Central memory CD8-positive, alpha-beta T cell (primary cell): Measurements from ENCODE around the gene CPHXL2.

Experiments
- ATAC-seq: fragments of 150-1000 bp; cut with Tn5 transposase; replicated peaks from 2 replicates; pipeline ENCODE4 v1.10.0; 2022; ENCODE audit warnings: mild to moderate bottlenecking, moderate FRiP score, moderate number of reproducible peaks; ENCODE audit not compliant: poor library complexity, severe bottlenecking; ENCODE audit errors: extremely low read depth
- DNase-seq, 2 donors: peaks; one replicate each; pipeline ENCODE4 v3.0.0; 2021; ENCODE audit warnings: low spot score in 2 of 2
- H3K27ac Mint-ChIP-seq: one replicate; pipeline ENCODE4 v1.8.0; 2022; ENCODE audit warnings: low read depth, mild to moderate bottlenecking, moderate library complexity, mixed read lengths
- H3K27me3 Mint-ChIP-seq: one replicate; pipeline ENCODE4 v1.8.0; 2022; ENCODE audit warnings: mixed read lengths
- H3K36me3 Mint-ChIP-seq: one replicate; pipeline ENCODE4 v1.8.0; 2022; ENCODE audit warnings: mild to moderate bottlenecking, moderate library complexity, mixed read lengths; ENCODE audit not compliant: insufficient read depth
- H3K4me1 Mint-ChIP-seq: one replicate; pipeline ENCODE4 v1.8.0; 2022; ENCODE audit warnings: mixed read lengths
- H3K4me3 Mint-ChIP-seq: one replicate; pipeline ENCODE4 v1.8.0; 2022; ENCODE audit warnings: mild to moderate bottlenecking, moderate library complexity, mixed read lengths
- H3K9me3 Mint-ChIP-seq: one replicate; pipeline ENCODE4 v1.8.0; 2022; ENCODE audit warnings: mixed read lengths

CPHXL2 gene

DNA sequence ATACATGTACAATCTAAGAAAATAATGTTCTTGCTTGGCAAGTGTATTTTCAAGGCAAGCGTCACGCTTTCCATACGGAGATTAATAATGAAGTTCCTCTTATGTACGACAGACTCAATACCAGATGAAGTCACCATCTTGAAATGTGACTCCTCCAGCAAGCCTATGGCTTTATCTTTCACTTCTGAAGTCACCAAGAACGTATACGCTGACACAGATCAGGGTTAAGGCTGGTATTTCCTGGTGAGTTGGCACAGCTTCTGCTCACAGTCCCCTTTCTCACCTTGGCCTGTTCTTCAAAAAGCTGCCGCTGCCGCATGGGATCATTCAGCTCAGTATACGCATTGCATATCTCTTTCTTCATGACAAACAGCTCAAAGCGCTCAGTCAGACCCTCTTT, 47.7 kb downstream of the CPHXL2 start:
- peaks cover 33% of the 10 kb centered on the region for H3K4me1 Mint-ChIP-seq
- ATAC-seq: no peak
- H3K9me3 Mint-ChIP-seq: no peaks in the 10 kb centered on the region
- no peak for DNase-seq
- H3K27me3 Mint-ChIP-seq: no peaks in the 10 kb centered on the region
- peak overlapping the region; percentile 33 for H3K4me3 Mint-ChIP-seq
- peaks cover 62% of the 10 kb centered on the region for H3K36me3 Mint-ChIP-seq
- H3K27ac Mint-ChIP-seq: peak overlapping the region; percentile 74

DNA sequence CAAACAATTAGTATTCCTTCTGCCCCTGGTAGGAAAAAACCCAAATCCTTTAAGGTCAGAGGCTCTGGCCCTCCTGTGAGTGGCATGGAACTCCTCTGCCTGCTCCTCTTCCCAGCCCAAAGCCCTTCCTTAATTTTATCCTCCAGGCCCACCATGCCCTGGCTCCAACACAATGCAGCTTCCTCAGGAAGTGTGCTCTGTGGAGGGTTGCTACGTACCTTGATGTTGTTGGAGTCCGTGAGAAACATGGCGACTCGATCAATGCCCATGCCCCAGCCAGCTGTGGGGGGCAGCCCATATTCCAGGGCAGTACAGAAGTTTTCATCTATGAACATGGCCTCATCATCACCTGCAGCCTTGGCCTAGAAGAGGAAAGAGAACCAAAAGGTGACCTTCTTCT, 48.5 kb downstream of the CPHXL2 start:
- H3K27ac Mint-ChIP-seq: peak overlapping the region; percentile 77
- no peaks in the 10 kb centered on the region for H3K27me3 Mint-ChIP-seq
- H3K9me3 Mint-ChIP-seq: no peaks in the 10 kb centered on the region
- peak overlapping the region; percentile 2 for H3K4me3 Mint-ChIP-seq
- ATAC-seq (no peak), DNase-seq (no peak)
- H3K4me1 Mint-ChIP-seq: peaks cover 37% of the 10 kb centered on the region
- H3K36me3 Mint-ChIP-seq: peaks cover 56% of the 10 kb centered on the region

DNA sequence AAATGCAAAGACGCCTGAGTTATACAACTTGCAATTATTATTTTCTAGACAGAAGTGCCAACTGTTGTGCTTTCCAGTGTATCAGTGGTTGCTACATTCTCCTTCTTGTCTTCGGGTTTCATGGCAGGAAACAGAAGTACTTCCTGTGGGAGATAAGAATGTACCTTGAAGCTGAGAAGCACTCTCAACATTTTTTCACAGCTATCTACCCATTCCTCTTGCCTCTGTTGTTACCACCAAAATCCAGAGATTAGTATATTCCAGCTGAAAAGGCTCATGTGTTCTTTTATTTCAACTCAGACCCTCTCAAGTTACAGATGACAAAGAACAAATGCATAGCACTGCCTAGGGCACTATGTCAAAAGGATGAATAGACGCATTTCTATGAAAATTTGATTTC, 49.0 kb downstream of the CPHXL2 start:
- H3K27ac Mint-ChIP-seq: peak overlapping the region; percentile 77
- H3K9me3 Mint-ChIP-seq: no peaks in the 10 kb centered on the region
- H3K36me3 Mint-ChIP-seq: peaks cover 58% of the 10 kb centered on the region
- no peaks in the 10 kb centered on the region for H3K27me3 Mint-ChIP-seq
- no peak for DNase-seq
- H3K4me3 Mint-ChIP-seq: peak overlapping the region; percentile 2
- no peak for ATAC-seq
- H3K4me1 Mint-ChIP-seq: peaks cover 42% of the 10 kb centered on the region

DNA sequence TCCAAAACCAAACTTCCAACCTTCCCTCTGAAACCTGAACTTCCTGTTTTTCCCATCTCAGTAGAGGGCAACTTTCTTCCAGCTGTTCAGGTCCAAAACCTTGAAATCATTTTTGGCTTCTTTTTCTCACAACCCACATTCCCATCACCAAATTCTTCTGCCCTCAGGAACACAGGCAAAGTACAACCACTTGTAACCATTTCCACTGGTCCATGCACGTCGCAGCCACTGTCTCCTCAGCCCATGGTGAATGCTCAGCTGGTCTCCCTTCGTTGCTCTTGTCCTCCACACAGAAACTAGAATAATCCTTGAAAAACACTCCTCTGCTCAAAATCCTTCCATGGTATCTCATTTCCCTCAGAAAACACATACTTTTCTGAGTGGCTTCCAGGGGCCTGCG, 50.0 kb downstream of the CPHXL2 start:
- DNase-seq (no peak), ATAC-seq (no peak)
- Mint-ChIP-seq H3K4me1 (peaks cover 45% of the 10 kb centered on the region), H3K4me3 (peak overlapping the region; percentile 2), H3K27me3 (no peaks in the 10 kb centered on the region), H3K9me3 (no peaks in the 10 kb centered on the region), H3K36me3 (peaks cover 53% of the 10 kb centered on the region), H3K27ac (peak overlapping the region; percentile 77)

- H3K4me1 Mint-ChIP-seq: peaks cover 63% of the 10 kb centered on the region
- H3K27ac Mint-ChIP-seq: peak overlapping the region; percentile 97
- peak overlapping the region; percentile 2 for H3K4me3 Mint-ChIP-seq
- ATAC-seq (no peak), DNase-seq (no peak)
- H3K27me3 Mint-ChIP-seq: no peaks in the 10 kb centered on the region
- H3K36me3 Mint-ChIP-seq: peaks cover 52% of the 10 kb centered on the region
- H3K9me3 Mint-ChIP-seq: no peaks in the 10 kb centered on the region
Measured at GRCh38 chr16:75624921-75625334, 51.9 kb downstream of the CPHXL2 start.

- DNase-seq (peak; percentile 94 to 97), ATAC-seq (peak; percentile 75)
- H3K27ac Mint-ChIP-seq: peak within 1 kb of the TSS; percentile 97
- no peaks in the 10 kb centered on the region for H3K9me3 Mint-ChIP-seq
- H3K4me3 Mint-ChIP-seq: peak within 1 kb of the TSS; percentile 91
- peaks cover 59% of the 10 kb centered on the region for H3K4me1 Mint-ChIP-seq
- peaks cover 53% of the 10 kb centered on the region for H3K36me3 Mint-ChIP-seq
- H3K27me3 Mint-ChIP-seq: no peaks in the 10 kb centered on the region
Measured at GRCh38 chr16:75622761-75623605, 53.8 kb downstream of the CPHXL2 start, which contains the start of gene ADAT1. Gene ADAT1 (minus strand): TSS chr16:75623281. CDS start chr16:75620799, 2,482 bp downstream.

DNA sequence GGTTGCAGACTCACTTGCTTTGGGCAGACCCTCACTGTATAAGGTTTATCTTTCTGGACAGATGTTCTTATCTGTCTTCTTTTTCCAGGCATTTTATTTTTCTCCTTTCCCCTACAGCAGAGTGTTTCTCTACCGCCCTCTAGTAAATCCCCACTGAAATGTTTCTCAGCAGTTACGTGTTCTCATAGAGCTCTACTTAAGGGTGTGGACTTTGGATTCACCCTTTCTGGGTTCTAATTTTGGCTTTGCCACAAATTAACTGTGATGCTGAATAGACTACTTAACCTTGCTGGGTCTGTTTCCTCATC, 55.7 kb downstream of the CPHXL2 start:
- Mint-ChIP-seq H3K4me1 (peaks cover 58% of the 10 kb centered on the region), H3K36me3 (peaks cover 54% of the 10 kb centered on the region), H3K27me3 (no peaks in the 10 kb centered on the region), H3K27ac (peak overlapping the region; percentile 97), H3K9me3 (no peaks in the 10 kb centered on the region), H3K4me3 (peak overlapping the region; percentile 91)
- DNase-seq (no peak), ATAC-seq (no peak)

GRCh38 chr16:75620326-75621169, 56.3 kb downstream of the CPHXL2 start:
- H3K27me3 Mint-ChIP-seq: no peaks in the 10 kb centered on the region
- peaks cover 64% of the 10 kb centered on the region for H3K4me1 Mint-ChIP-seq
- DNase-seq (peak; percentile 50 to 86), ATAC-seq (peak; percentile 77)
- H3K27ac Mint-ChIP-seq: peak overlapping the region; percentile 97
- H3K4me3 Mint-ChIP-seq: peak overlapping the region; percentile 91
- peaks cover 56% of the 10 kb centered on the region for H3K36me3 Mint-ChIP-seq
- no peaks in the 10 kb centered on the region for H3K9me3 Mint-ChIP-seq

DNA sequence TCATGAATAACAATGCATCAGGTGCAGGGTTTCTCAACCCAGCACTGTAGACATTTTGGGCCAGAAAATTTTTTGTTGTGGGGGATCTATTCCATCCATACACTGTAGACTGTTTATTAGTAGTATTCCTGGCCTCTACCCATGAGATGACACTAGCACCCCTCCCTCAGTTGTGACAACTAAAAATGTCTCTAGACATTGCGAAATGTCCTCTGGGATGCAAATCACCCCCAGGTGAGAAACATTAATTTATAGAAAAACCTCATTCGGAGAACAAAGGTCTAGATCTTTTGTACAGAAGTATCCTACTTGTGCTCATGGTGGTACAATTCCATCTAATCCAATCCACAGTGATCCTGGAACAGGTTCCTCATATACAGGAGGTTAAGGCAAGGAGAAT, 58.0 kb downstream of the CPHXL2 start:
- no peaks in the 10 kb centered on the region for H3K27me3 Mint-ChIP-seq
- H3K27ac Mint-ChIP-seq: peak overlapping the region; percentile 97
- DNase-seq (no peak), ATAC-seq (no peak)
- H3K36me3 Mint-ChIP-seq: peaks cover 62% of the 10 kb centered on the region
- H3K4me3 Mint-ChIP-seq: peak overlapping the region; percentile 31
- H3K9me3 Mint-ChIP-seq: no peaks in the 10 kb centered on the region
- peaks cover 65% of the 10 kb centered on the region for H3K4me1 Mint-ChIP-seq

- Mint-ChIP-seq H3K4me1 (peaks cover 55% of the 10 kb centered on the region), H3K27me3 (no peaks in the 10 kb centered on the region), H3K36me3 (peaks cover 62% of the 10 kb centered on the region), H3K4me3 (peak overlapping the region; percentile 70), H3K27ac (peak overlapping the region; percentile 97), H3K9me3 (no peaks in the 10 kb centered on the region)
- no peak for DNase-seq
- no peak for ATAC-seq
Measured at GRCh38 chr16:75617121-75617520, 59.7 kb downstream of the CPHXL2 start.

DNA sequence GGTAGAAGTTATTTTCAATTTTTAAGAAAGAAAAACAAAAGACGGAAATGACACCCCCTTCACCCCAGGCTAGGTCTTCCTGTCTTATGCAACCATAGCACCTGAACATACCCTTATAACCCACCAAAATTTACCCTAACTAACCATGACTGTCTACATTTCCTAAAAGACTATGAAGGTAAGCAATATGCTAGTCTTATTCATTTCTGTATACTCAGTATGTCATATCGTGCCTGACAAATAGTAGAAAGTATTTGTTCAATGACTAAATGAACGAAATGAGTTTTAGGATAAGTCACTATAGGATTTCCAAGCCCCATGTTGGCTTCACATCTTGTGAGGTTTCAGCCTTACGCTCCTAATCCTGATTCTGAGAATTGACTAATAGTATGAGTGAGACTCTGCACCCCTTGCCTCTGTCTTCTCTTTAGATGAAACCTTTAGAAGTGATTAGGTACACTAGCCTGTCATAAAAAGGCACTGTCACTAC, 60.2 kb downstream of the CPHXL2 start:
- ATAC-seq (peak; percentile 44), DNase-seq (peak in 1 of 2 donors; percentile 22)
- Mint-ChIP-seq H3K27me3 (no peaks in the 10 kb centered on the region), H3K4me3 (peak overlapping the region; percentile 70), H3K4me1 (peaks cover 51% of the 10 kb centered on the region), H3K36me3 (peaks cover 61% of the 10 kb centered on the region), H3K27ac (peak overlapping the region; percentile 97), H3K9me3 (no peaks in the 10 kb centered on the region)

GRCh38 chr16:75615619-75616018, 61.2 kb downstream of the CPHXL2 start:
- Mint-ChIP-seq H3K9me3 (no peaks in the 10 kb centered on the region), H3K27ac (peak overlapping the region; percentile 97), H3K4me3 (peak overlapping the region; percentile 70), H3K36me3 (peaks cover 56% of the 10 kb centered on the region), H3K4me1 (peaks cover 41% of the 10 kb centered on the region), H3K27me3 (no peaks in the 10 kb centered on the region)
- no peak for ATAC-seq
- no peak for DNase-seq
